IPS-20b (cell line): ENCODE results near the gene RAPGEF4.
"Not testable (repeated sequence)": the region's sequence is repeated elsewhere in the genome, so short reads cannot be mapped to it uniquely, and the experiment has no call there.

Experiments
- H3K27ac ChIP-seq: one replicate; pipeline ENCODE4 v1.5.1; 2013; ENCODE audit warnings: low read length
- H3K27me3 ChIP-seq: 2 replicates; pipeline ENCODE4 v1.6.1; 2013; ENCODE audit warnings: mild to moderate bottlenecking, low read length, inconsistent platforms; ENCODE audit not compliant: insufficient read depth
- H3K36me3 ChIP-seq: 2 replicates; pipeline ENCODE4 v1.6.1; 2013; ENCODE audit warnings: low read depth, mild to moderate bottlenecking, inconsistent platforms, low read length, moderate library complexity; ENCODE audit not compliant: insufficient read depth
- H3K4me1 ChIP-seq: 2 replicates; pipeline ENCODE4 v1.6.1; 2013; ENCODE audit warnings: mild to moderate bottlenecking, control low read depth, inconsistent platforms, low read length, moderate library complexity; ENCODE audit not compliant: insufficient read depth
- H3K4me3 ChIP-seq: 2 replicates; pipeline ENCODE4 v1.5.1; 2013; ENCODE audit warnings: mild to moderate bottlenecking, low read length, inconsistent platforms
- H3K9ac ChIP-seq: 2 replicates; pipeline ENCODE4 v1.6.1; 2013; ENCODE audit warnings: low read depth, mild to moderate bottlenecking, inconsistent platforms, low read length, moderate library complexity
- H3K9me3 ChIP-seq: 2 replicates; pipeline ENCODE4 v1.6.1; 2013; ENCODE audit warnings: mild to moderate bottlenecking, low read depth, low read length, inconsistent platforms; ENCODE audit not compliant: insufficient read depth

RAPGEF4 gene

DNA sequence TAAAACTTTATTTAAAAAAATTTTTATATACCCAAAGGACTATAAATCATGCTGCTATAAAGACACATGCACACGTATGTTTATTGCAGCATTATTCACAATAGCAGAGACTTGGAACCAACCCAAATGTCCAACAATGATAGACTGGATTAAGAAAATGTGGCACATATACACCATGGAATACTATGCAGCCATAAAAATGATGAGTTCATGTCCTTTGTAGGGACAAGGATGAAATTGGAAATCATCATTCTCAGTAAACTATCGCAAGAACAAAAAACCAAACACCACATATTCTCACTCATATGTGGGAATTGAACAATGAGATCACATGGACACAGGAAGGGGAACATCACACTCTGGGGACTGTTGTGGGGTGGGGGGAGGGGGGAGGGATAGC, 358.0 kb downstream of the RAPGEF4 start:
- not testable (repeated sequence) for H3K36me3 ChIP-seq, H3K9ac ChIP-seq, H3K27me3 ChIP-seq, H3K9me3 ChIP-seq, H3K4me1 ChIP-seq, H3K27ac ChIP-seq, H3K4me3 ChIP-seq

DNA sequence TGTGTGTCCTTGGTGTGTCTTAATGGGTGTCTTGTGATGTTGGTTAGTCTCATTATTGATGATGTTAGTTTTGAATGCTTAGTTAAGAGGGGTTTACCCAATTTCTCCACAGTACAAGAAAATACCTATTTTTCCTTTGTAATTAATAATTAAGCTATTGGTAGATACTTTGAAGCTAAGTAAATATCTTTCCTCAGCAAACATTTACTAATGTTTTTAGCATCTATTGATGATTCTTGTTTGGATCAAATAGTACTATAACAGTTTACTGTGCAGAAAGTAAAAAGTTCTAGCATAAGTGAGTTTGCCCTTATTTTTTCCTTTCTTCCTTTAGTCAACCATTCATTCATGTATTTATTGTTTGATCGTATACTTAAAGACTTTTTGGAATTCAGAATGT, 359.1 kb downstream of the RAPGEF4 start:
- no peaks in the 10 kb centered on the region for H3K9me3 ChIP-seq
- no peak overlapping the region for H3K27ac ChIP-seq
- H3K4me3 ChIP-seq, result no peak overlapping the region
- H3K4me1 ChIP-seq, result no peaks in the 10 kb centered on the region
- peaks cover 4% of the 10 kb centered on the region; the same call in 1 of the 2 replicates for H3K36me3 ChIP-seq
- H3K27me3 ChIP-seq, result no peaks in the 10 kb centered on the region
- H3K9ac ChIP-seq, result no peak overlapping the region

DNA sequence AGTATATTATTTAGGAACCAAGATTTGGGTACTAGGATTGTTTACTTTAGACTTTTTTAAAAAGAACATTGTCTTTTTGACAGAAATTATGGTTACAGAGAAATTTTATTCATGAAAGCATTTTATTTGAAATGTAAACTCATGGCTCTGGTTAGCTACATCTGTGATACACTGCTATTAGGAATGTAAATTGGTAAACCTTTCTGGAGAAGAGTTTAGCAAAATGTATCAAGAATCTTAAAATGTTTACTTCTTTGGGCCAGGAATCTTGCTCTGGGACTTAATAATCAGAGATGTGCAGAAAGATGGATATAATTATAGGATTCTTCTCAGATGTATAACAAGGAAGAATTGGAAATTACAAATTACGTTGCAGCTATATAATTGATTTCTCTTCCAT, 359.7 kb downstream of the RAPGEF4 start:
- Histone ChIP-seq H3K9me3 (no peaks in the 10 kb centered on the region), H3K9ac (no peak overlapping the region), H3K27me3 (no peaks in the 10 kb centered on the region), H3K36me3 (peaks cover 4% of the 10 kb centered on the region; the same call in 1 of the 2 replicates), H3K4me3 (no peak overlapping the region), H3K4me1 (no peaks in the 10 kb centered on the region), H3K27ac (no peak overlapping the region)

DNA sequence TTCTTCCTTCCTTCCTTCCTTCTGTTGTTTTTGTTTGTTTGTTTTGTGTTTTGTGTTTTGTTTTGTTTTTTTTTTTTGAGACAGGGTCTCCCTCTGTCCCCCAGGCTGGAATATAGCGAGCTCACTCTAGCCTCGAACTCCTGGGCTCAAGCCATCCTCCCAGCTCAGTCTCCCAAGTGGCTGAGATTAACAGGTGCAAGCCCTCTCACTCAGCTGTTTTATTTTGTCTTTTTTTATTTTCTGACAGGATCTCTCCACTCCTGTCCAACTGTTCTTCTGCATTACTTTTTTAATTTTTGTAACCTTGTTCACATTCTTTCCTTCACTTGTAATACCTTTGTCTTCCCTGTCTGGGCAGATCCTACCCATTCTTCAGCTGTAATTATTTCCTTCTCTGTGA, 363.6 kb downstream of the RAPGEF4 start:
- no peaks in the 10 kb centered on the region for H3K9me3 ChIP-seq
- H3K36me3 ChIP-seq, result no peaks in the 10 kb centered on the region
- H3K27me3 ChIP-seq, result no peaks in the 10 kb centered on the region
- no peak overlapping the region for H3K9ac ChIP-seq
- H3K4me1 ChIP-seq, result peaks cover 10% of the 10 kb centered on the region
- no peak overlapping the region for H3K4me3 ChIP-seq
- no peak overlapping the region for H3K27ac ChIP-seq

DNA sequence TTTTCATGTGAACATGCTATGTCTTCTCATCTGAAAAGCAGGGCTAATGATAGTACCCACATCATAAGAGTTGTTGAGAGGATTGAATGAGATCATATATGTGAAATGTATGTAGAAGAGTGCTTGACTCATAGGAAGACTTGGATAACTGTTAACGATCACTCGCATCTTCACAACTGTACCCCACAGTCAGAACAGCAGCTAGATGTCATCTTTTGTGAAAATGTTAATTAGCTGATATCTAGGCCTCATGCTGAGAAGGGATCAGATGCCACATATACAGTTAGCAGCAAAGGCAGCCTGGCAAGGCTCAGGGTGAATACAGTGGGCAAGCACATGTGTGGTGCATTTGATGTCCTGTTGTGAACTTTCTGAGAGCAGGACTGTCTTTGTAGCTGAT, 364.2 kb downstream of the RAPGEF4 start:
- no peaks in the 10 kb centered on the region for H3K36me3 ChIP-seq

DNA sequence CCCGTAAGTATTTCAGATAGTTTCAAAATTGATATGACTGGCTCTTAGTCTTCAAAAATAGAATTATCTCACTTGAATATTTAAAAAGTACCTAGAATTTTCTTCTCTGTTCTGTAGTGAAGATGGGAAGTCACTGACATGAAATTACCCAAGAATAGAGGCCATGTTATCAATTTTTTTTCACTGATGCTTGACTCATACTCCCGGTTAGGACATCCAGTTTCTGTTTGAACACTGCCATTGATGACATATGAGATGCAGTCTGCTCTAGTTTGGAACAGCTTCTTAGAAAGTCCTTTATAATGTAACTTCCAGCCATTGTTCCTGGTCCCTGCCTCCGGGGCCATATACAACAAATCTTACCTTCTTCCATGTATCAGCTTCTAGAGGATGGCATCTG, 366.0 kb downstream of the RAPGEF4 start:
- Histone ChIP-seq H3K4me1 (peaks cover 10% of the 10 kb centered on the region), H3K36me3 (no peaks in the 10 kb centered on the region)

More for the DNA sequence above, 364.2 kb downstream of the RAPGEF4 start:
- Histone ChIP-seq H3K27me3 (no peaks in the 10 kb centered on the region), H3K4me3 (no peak overlapping the region), H3K9me3 (no peaks in the 10 kb centered on the region), H3K4me1 (peaks cover 10% of the 10 kb centered on the region), H3K9ac (no peak overlapping the region), H3K27ac (no peak overlapping the region)

More for the DNA sequence above, 366.0 kb downstream of the RAPGEF4 start:
- Histone ChIP-seq H3K9me3 (no peaks in the 10 kb centered on the region), H3K27ac (no peak overlapping the region), H3K9ac (no peak overlapping the region), H3K4me3 (no peak overlapping the region), H3K27me3 (no peaks in the 10 kb centered on the region)
